GM19193 (cell line): ENCODE results near the gene PYCR2.

Experiments used
- POLR2A ChIP-seq: IDR thresholded peaks from 4 replicates; pipeline ENCODE4 v1.6.1; 2011; ENCODE audit not compliant: insufficient read depth, insufficient read length; ENCODE audit errors: extremely low read depth

PYCR2 gene

DNA sequence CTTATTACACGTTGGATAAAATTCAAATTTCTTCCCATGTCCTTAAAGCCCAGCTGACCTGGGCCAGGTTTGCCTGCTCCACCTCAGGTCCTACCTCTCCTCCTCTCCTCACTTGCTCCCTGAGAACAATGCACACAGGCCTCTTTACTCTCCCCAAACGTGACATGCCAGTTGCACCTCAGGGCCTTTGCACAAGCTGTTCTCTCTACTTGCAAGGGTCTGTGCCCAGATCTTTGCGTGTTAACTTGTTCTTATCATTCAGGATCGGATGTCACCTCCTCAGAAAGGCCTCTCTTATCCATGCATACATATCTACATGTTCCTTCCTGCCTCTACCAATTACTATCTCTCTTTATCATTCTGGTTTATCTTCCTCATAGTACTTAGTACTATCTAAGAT, 20.4 kb downstream of the PYCR2 start:
- no peak for TF ChIP-seq POLR2A

DNA sequence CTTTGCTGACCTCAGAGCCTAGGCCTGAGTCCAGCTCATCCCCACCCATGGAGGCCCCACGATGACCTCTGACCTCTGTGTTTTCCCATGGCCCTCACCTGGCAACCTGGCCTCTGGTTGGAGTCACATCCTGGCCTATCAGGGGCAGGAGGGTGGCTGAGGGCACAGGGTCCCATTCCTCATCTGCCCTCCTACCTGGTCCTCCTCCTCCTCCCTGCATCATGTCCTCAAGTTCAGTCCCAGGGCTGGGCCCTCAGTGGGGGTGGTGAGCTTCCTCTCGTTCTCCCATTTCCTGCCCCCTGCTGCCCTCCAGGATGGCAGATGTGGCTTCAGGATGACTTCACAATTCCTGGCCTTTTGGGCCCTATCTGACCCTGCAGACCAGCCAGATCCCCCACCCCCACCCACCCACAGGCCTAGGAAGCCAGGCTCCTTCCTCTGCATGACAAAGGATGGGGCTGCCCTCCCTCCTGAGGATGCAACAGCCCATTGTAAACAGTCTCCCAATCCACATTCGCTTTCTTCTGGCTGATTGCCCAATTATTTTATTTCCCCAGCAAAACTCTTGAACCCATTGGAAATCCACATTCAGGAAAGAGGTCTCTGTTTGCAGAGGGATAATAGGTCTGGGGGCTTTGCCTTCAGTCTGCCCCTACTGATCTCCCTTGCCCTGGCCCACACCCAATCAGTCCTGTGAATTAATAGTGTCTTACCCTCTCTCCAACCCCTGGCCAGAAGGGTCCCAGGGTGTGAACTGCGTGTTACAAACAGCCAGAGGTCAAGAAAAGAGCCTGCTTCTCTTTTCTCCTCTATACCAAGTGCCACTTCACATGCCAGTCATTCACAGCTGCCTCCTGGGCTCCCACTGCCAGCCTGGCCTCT, 24.8 kb downstream of the PYCR2 start:
- no peak for TF ChIP-seq POLR2A

DNA sequence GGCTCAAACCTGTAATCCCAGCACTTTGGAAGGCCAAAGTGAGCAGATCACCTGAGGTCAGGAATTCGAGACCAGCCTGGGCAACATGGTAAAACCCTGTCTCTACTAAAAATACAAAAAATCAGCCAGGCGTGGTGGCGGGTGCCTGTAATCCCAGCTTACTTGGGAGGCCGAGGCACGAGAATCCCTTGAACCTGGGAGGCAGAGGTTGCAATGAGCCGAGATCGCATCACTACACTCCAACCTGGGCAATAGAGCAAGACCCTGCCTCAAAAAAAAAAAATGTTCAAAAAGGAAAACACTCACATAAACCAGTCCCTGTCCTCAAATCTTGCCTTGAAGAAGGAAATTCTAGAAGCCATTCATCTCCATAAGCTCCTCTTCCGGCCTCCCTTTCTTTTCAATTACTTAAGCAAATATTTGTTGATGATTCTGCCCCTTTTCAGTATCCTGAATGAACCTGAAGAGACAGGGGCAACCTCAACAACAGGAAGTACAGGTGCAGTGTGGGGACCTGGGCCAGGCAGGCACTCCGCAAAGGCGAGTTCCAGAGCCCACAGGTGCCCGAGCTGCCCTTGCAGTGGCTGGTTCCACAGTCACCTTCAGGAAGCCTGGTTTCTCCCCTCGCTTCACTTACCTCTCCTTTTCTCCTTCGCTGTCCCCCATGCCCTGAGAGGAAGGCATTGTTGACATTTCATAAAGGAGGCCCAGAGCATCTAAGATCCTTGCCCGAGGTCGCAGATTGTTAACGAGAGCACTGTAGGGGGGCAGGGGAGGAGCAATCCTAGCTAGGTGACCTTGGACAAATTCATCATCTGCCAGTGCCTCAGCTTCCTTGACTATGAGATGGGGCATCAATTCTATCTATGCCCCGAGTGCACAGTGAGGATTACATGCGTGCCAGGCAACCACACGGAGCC, 26.2 kb downstream of the PYCR2 start:
- TF ChIP-seq POLR2A: no peak

DNA sequence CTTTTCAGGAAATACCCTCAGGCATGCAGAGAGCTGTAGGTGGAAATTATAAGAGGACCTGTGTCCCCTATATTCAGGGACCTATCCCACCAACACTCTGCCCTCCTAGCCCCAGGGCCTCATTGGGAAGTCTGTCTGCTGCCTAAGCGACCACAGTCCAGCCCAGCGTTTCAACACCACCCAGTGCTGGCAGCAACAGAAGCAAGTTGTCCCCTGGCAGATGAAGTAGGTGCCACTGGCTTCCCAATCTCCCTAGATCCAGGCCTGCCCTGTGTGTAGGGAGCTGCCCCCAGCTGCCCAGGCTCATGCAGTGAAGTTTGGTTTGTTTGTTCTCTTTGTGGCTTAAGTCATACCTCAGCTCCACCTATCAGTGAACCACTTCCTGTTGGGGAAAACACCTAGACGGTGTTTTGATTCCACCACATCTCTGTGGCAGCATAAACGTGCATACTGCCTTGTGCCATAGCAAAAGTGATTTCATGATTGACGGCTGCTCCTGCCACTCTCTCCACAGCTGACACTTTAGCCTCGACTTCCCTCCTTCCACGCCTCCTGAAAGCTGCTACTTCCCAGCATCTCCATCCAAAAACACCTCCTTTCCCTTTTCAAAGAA, 27.0 kb downstream of the PYCR2 start:
- TF ChIP-seq POLR2A: no peak

DNA sequence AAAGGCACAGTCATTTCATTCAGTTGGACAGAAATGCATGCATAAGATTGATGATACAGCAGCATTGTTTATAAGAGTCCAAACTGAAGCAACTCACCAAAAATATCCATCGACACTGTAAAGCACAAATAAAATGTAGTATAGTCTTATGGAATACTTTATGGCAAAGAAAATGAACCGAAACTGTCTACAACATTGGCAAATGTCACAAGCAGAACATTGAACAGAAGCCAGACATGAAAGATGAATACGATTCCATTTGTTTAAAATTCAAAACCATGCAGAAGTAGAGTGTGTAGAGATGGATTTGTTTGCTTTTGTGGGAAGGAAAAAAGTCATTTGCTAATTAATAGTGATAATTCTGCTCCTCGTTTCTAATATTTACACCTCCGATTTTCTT, 27.6 kb downstream of the PYCR2 start:
- TF ChIP-seq POLR2A: no peak

DNA sequence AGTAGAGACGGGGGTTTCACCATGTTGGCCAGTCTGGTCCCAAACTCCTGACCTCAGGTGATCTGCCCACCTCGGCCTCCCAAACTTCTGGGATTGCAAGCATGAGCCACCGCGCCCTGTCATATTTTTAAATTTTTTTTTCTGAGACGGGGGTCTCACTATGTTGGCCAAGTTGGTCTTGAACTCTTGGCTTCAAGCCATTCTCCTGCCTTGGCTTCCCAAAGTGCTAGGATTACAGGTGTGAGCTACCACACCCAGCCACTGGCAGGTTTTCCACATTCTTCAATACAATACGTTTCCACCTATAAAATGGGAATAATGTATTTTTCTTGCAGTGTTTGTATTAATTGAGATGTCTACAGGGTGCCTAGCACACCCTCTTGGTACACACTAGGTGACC, 31.7 kb downstream of the PYCR2 start:
- no peak for TF ChIP-seq POLR2A

DNA sequence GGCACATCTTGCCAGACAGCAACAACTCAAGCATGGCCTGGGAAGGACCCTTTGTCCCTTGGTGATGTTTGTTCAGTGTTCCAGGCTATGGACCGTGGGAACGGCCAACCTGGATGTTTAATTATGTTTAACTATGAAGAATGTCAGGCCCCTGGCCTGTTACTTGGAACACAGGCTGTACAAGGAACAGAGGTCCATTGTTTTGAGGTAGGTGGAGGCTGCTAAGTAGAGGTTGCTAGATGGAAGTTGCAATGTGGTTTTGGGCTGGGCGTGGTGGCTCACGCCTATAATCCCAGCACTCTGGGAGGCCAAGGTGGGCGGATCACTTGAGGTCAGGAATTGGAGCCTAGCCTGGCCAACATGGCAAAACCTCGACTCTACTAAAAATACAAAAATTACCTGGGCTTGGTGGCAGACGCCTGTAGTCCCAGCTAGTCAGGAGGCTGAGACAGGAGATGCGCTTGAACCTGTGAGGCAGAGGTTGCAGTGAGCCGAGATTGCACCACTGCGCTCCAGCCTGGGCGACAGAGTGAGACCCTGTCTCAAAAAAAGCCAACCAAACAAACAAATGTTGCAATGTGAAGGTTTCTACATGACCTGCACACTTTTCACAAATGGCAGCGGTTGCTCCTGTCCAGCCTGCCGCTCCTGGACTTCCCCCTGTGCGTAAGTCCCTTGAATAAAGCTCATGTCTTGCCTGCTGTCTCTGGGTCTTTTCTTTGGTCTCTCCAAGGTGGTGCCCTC, 32.6 kb downstream of the PYCR2 start:
- no peak for TF ChIP-seq POLR2A

DNA sequence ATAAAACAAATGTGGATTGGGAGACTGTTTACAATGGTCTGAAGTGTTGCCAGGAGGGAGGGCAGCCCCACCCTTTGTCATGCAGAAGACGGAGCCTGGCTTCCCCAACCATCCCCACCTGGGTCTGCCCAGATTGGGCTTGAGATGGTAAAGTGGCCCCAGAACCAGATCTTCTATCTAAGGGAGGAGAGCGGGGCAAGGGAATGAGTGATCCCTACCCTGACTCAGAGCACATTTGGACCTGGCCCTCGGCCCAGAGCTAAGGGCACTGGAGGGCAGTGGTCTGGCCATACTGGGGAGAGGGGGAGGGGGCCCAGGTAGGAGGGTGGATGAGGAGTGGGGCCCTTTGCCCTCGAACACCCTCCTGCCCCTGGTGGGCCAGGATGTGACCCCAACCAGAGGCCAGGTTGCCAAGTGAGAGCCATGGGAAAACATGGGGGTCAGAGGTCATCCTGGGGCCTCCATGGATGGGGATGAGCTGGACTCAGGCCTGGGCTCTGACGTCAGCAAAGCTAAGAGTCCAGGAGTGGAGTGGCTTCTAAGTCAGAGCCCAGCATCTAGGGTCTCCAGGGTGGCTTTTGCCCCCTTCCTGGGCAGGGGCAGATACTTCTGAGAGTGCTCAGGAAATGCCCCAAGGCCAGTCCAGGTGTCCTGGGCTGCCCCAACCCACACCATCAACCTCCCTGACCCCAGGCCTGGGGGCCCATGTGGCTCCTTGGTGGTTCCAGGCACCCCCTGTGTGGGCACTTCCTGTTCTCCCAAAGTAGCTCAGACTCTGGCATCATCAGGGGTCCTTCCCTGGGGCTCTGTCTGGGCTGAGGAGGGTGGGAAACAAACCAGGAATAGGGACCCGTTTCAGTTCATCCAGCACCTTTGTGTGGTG, 33.5 kb downstream of the PYCR2 start:
- TF ChIP-seq POLR2A: no peak

DNA sequence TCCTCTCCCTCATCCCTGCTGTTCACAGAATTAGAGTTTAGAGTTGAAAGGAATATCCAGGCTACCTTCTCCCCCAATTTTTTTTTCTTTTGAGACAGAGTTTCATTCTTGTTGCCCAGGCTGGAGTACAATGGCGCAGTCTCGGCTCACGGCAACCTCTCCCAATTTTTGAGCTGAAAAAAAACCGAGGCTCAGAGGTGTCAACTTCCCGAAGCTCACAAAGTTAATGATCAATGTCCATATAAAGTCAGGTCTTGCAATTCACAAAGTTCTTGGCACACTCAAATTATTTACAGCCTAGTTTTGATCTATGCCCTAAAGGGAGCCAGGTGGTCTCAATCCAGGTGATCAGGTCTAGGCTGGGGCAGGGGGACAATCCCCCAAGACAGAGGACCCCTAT, 34.3 kb downstream of the PYCR2 start:
- TF ChIP-seq POLR2A: no peak

DNA sequence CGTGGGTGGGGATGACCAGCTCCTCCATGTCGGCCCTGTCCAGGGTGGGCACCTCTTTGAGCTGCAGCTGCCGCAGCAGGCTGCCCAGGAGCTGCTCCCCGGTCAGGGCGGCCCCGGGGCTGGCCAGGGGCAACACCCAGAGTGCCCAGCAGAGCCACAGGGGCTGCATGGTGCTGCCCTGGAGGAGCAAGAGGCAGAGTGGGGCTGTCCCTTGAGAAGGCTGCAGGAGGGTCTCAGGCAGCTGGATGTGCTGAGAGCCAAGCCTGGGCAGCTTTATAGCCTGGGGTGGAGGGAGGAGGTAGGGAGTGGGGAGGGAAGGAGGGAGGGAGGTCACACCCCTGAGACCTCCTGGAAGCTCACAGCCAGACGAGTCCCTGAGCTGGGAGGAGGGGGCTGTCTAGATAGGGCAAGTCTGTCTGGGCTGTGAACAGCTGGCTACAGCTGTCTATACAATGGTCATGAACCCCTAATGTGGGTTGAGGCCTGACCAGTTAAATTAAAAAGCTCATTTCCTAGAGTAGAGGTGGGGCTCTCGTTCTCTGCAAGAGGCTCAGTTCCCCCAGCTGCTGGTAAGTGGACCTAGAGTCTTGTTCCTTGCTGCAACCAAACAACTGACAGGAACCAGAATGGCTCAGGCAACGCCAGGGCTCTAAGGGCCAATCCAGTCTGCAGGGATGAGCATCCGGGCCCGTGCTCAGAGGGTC, 35.0 kb downstream of the PYCR2 start, which contains the start of gene LEFTY1:
TSS of gene LEFTY1 (minus strand) at position 249 of the 704 bp plus-strand sequence. CDS start at position 169, 80 bp downstream.
- TF ChIP-seq POLR2A: no peak

DNA sequence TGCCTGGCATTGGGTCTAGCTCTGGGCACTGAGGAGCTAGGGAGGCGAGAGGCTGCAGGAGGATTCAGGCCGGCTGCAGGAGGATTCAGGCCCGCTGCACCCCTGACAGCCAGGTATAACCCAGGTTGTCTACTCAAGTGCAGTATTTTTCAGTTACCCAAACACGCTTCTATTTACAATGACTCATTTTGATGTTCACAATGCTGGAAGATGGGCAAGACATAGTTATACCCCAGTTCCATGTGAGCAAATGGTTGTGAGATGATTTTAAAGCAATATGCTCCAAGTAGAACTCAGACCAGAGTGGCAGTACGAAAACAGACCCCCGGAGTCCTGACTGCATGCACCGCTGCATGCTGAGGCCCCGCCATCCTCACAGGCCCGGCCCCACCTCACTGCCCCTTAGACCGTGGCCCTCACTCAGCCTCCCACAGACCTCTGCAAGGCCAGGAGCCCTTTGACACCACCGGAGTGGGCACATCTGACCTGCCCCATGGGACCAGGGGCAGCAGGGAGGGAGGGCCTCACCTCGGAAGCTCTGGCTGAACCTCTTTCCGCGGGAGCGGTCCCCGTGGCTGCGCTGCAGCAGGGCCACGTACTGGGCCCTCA, 35.7 kb downstream of the PYCR2 start:
- no peak for TF ChIP-seq POLR2A

DNA sequence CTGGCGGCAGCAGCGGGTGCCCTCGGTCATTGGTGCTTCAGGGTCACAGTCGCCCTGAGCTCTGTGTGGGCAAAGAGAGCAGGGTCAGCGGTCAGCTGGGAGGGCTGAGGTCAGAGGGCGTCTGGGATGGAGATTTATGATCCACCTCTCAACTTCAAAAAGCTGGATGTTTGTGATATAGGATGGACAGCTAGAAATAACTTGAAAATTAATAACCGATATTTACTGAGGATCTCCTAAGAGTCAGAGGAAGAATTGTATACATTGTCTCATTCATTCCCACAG, 37.1 kb downstream of the PYCR2 start:
- no peak for TF ChIP-seq POLR2A
